Measurements from ENCODE around the gene GABARAP. TPM values are rescaled to one million over a fixed set of nuclear protein-coding genes. Genes with fewer than 3 reads are reported as not detected.

The GABARAP gene
- total and polyA plus RNA-seq, 2 of the 13 experiments (the other 11 are each of a cell fraction or from before 2014, with no cell fraction given): 161 to 310 TPM

GRCh38 chr17:7252176-7253043, 10.2 kb upstream of the GABARAP start, which contains the start of gene ELP5 (continued):
- TF ChIP-seq HOXA5 (CRISPR knock-in tag; IDR thresholded peaks at IDR 0.05): peak; percentile 23; the same call in 1 of the 2 replicates
- TF ChIP-seq GZF1 (CRISPR knock-in tag; IDR thresholded peaks at IDR 0.05): peak; percentile 71; the same call in 1 of the 2 replicates
- TF ChIP-seq ZNF121 (CRISPR knock-in tag; IDR thresholded peaks at IDR 0.05): no peak
- TF ChIP-seq, protein P1, sequence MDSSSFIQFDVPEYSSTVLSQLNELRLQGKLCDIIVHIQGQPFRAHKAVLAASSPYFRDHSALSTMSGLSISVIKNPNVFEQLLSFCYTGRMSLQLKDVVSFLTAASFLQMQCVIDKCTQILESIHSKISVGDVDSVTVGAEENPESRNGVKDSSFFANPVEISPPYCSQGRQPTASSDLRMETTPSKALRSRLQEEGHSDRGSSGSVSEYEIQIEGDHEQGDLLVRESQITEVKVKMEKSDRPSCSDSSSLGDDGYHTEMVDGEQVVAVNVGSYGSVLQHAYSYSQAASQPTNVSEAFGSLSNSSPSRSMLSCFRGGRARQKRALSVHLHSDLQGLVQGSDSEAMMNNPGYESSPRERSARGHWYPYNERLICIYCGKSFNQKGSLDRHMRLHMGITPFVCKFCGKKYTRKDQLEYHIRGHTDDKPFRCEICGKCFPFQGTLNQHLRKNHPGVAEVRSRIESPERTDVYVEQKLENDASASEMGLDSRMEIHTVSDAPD (CRISPR knock-in tag; IDR thresholded peaks at IDR 0.05): 0 out of 2 replicates have a peak, but pooled peaks have one; percentile 18
- TF ChIP-seq MEIS2 (CRISPR knock-in tag; IDR thresholded peaks at IDR 0.05): peak; percentile 22; the same call in 1 of the 2 replicates
- no peak for TF ChIP-seq ZNF615 (CRISPR knock-in tag; IDR thresholded peaks at IDR 0.05; ENCODE audit: borderline replicate concordance)
- TF ChIP-seq FOXM1 (CRISPR knock-in tag; IDR thresholded peaks at IDR 0.05): no peak
- TF ChIP-seq EEA1 (CRISPR knock-in tag; IDR thresholded peaks at IDR 0.05; ENCODE audit: borderline replicate concordance): no peak
- TF ChIP-seq CEBPB (IDR thresholded peaks at IDR 0.05; ENCODE audit: borderline replicate concordance, low read depth, low read length): no peak
- TF ChIP-seq ZKSCAN5 (CRISPR knock-in tag; IDR thresholded peaks at IDR 0.05): no peak
- TF ChIP-seq PPARG (CRISPR knock-in tag; conservative IDR thresholded peaks at IDR 0.05): no peak; the same call in 1 of the 2 replicates
- TF ChIP-seq, protein P2, sequence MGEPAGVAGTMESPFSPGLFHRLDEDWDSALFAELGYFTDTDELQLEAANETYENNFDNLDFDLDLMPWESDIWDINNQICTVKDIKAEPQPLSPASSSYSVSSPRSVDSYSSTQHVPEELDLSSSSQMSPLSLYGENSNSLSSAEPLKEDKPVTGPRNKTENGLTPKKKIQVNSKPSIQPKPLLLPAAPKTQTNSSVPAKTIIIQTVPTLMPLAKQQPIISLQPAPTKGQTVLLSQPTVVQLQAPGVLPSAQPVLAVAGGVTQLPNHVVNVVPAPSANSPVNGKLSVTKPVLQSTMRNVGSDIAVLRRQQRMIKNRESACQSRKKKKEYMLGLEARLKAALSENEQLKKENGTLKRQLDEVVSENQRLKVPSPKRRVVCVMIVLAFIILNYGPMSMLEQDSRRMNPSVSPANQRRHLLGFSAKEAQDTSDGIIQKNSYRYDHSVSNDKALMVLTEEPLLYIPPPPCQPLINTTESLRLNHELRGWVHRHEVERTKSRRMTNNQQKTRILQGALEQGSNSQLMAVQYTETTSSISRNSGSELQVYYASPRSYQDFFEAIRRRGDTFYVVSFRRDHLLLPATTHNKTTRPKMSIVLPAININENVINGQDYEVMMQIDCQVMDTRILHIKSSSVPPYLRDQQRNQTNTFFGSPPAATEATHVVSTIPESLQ (CRISPR knock-in tag; conservative IDR thresholded peaks at IDR 0.05): no peak
- TF ChIP-seq ZNF235 (CRISPR knock-in tag; IDR thresholded peaks at IDR 0.05; ENCODE audit: borderline replicate concordance): 0 out of 2 replicates have a peak, but pooled peaks have one; percentile 73
- TF ChIP-seq SATB2 (CRISPR knock-in tag; IDR thresholded peaks at IDR 0.05): no peak
- TF ChIP-seq, protein P3, sequence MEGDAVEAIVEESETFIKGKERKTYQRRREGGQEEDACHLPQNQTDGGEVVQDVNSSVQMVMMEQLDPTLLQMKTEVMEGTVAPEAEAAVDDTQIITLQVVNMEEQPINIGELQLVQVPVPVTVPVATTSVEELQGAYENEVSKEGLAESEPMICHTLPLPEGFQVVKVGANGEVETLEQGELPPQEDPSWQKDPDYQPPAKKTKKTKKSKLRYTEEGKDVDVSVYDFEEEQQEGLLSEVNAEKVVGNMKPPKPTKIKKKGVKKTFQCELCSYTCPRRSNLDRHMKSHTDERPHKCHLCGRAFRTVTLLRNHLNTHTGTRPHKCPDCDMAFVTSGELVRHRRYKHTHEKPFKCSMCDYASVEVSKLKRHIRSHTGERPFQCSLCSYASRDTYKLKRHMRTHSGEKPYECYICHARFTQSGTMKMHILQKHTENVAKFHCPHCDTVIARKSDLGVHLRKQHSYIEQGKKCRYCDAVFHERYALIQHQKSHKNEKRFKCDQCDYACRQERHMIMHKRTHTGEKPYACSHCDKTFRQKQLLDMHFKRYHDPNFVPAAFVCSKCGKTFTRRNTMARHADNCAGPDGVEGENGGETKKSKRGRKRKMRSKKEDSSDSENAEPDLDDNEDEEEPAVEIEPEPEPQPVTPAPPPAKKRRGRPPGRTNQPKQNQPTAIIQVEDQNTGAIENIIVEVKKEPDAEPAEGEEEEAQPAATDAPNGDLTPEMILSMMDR (CRISPR knock-in tag; IDR thresholded peaks at IDR 0.05): peak; percentile 96
- no peak for TF ChIP-seq ZNF354B (CRISPR knock-in tag; IDR thresholded peaks at IDR 0.05)
- TF ChIP-seq SAP130 (CRISPR knock-in tag; IDR thresholded peaks at IDR 0.05; ENCODE audit: low read depth): peak; percentile 96
- peak; percentile 79 for TF ChIP-seq RBM39 (IDR thresholded peaks at IDR 0.05; ENCODE audit: low read depth, low read length, poor library complexity, severe bottlenecking)
- TF ChIP-seq ARNT2 (CRISPR knock-in tag; IDR thresholded peaks at IDR 0.05; ENCODE audit: low read depth): peak; percentile 73; the same call in 1 of the 2 replicates
- peak; percentile 35; the same call in 1 of the 2 replicates for TF ChIP-seq NFYB (CRISPR knock-in tag; IDR thresholded peaks at IDR 0.05)
- TF ChIP-seq, protein P4, sequence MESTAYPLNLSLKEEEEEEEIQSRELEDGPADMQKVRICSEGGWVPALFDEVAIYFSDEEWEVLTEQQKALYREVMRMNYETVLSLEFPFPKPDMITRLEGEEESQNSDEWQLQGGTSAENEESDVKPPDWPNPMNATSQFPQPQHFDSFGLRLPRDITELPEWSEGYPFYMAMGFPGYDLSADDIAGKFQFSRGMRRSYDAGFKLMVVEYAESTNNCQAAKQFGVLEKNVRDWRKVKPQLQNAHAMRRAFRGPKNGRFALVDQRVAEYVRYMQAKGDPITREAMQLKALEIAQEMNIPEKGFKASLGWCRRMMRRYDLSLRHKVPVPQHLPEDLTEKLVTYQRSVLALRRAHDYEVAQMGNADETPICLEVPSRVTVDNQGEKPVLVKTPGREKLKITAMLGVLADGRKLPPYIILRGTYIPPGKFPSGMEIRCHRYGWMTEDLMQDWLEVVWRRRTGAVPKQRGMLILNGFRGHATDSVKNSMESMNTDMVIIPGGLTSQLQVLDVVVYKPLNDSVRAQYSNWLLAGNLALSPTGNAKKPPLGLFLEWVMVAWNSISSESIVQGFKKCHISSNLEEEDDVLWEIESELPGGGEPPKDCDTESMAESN (CRISPR knock-in tag; conservative IDR thresholded peaks at IDR 0.05): peak; percentile 75
- TF ChIP-seq HHEX (CRISPR knock-in tag; IDR thresholded peaks at IDR 0.05): no peak
- TF ChIP-seq NR2F1 (CRISPR knock-in tag; IDR thresholded peaks at IDR 0.05): 0 out of 4 replicates have a peak, but pooled peaks have one; percentile 38 to 54
